Astrocyte (in vitro differentiated cells and primary cell): Measurements from ENCODE around the gene NPTX1. TPM values are rescaled to one million over a fixed set of nuclear protein-coding genes. Genes with fewer than 3 reads are reported as not detected.

ENCODE experiments used
- DNase-seq: peaks from one replicate; pipeline ENCODE4 v3.0.0-alpha.2; 2010; ENCODE audit warnings: low read depth
- FAIRE-seq: peaks from 2 replicates; lab custom pipeline; 2011; peaks lifted over from hg19 to GRCh38; lab: Jason Lieb, UNC
- H2AFZ ChIP-seq: 2 replicates; pipeline ENCODE4 v1.6.0; 2012; ENCODE audit warnings: low read depth, low read length, inconsistent platforms
- H3K27ac ChIP-seq: 2 replicates; pipeline ENCODE4 v1.5.1; 2011; ENCODE audit warnings: low read depth, low read length, inconsistent platforms
- H3K27me3 ChIP-seq: 2 replicates; pipeline ENCODE4 v1.6.0; 2011; ENCODE audit warnings: low read length, inconsistent platforms; ENCODE audit not compliant: insufficient read depth
- H3K36me3 ChIP-seq: 2 replicates; pipeline ENCODE4 v1.5.1; 2011; ENCODE audit warnings: low read length, inconsistent platforms; ENCODE audit not compliant: insufficient read depth
- H3K4me1 ChIP-seq: 2 replicates; pipeline ENCODE4 v1.5.1; 2011; ENCODE audit warnings: low read length, inconsistent platforms; ENCODE audit not compliant: insufficient read depth
- H3K4me2 ChIP-seq: 2 replicates; pipeline ENCODE4 v1.6.0; 2012; ENCODE audit warnings: low read length, inconsistent platforms
- H3K4me3 ChIP-seq: 2 replicates; pipeline ENCODE4 v1.5.1; 2011; ENCODE audit warnings: low read depth, mild to moderate bottlenecking, low read length, inconsistent platforms; ENCODE audit not compliant: insufficient read depth
- H3K79me2 ChIP-seq: 2 replicates; pipeline ENCODE4 v1.6.0; 2012; ENCODE audit warnings: mild to moderate bottlenecking, low read length, inconsistent platforms; ENCODE audit not compliant: insufficient read depth
- H3K9ac ChIP-seq: 2 replicates; pipeline ENCODE4 v1.6.0; 2012; ENCODE audit warnings: mild to moderate bottlenecking, low read length, inconsistent platforms
- H3K9me3 ChIP-seq: 2 replicates; pipeline ENCODE4 v1.5.1; 2012; ENCODE audit warnings: low read depth, mild to moderate bottlenecking, low read length, inconsistent platforms; ENCODE audit not compliant: insufficient read depth
- H4K20me1 ChIP-seq: 2 replicates; pipeline ENCODE4 v1.6.0; 2012; ENCODE audit warnings: low read length, inconsistent platforms; ENCODE audit not compliant: insufficient read depth
- H3K27ac Mint-ChIP-seq: one replicate; pipeline ENCODE4 v1.8.0; 2021; ENCODE audit warnings: mild to moderate bottlenecking, mixed read lengths; ENCODE audit not compliant: unreplicated experiment
- H3K27me3 Mint-ChIP-seq: one replicate; pipeline ENCODE4 v1.8.0; 2021; ENCODE audit warnings: low read depth, mixed read lengths; ENCODE audit not compliant: unreplicated experiment
- H3K36me3 Mint-ChIP-seq: one replicate; pipeline ENCODE4 v1.8.0; 2021; ENCODE audit warnings: low read depth, mixed read lengths; ENCODE audit not compliant: unreplicated experiment
- H3K4me1 Mint-ChIP-seq: one replicate; pipeline ENCODE4 v1.8.0; 2021; ENCODE audit warnings: low read depth, mixed read lengths; ENCODE audit not compliant: unreplicated experiment
- H3K4me3 Mint-ChIP-seq: one replicate; pipeline ENCODE4 v1.8.0; 2021; ENCODE audit warnings: mild to moderate bottlenecking, moderate library complexity, mixed read lengths; ENCODE audit not compliant: unreplicated experiment
- H3K9me3 Mint-ChIP-seq: one replicate; pipeline ENCODE4 v1.8.0; 2021; ENCODE audit warnings: mild to moderate bottlenecking, mixed read lengths; ENCODE audit not compliant: unreplicated experiment
- CTCF ChIP-seq: IDR thresholded peaks from 2 replicates; pipeline ENCODE4 v1.5.1; 2011; ENCODE audit warnings: low read depth, mild to moderate bottlenecking, inconsistent platforms, low read length, moderate library complexity; ENCODE audit not compliant: insufficient read depth
- EZH2 ChIP-seq: IDR thresholded peaks from 2 replicates; pipeline ENCODE4 v1.6.1; 2012; ENCODE audit warnings: mild to moderate bottlenecking, low read length, inconsistent platforms; ENCODE audit not compliant: insufficient read depth
- total RNA-seq: library from RNA; stranded (reverse); gene quantifications from 2 replicates; pipeline ENCODE4 v1.2.1, GENCODE V29; 2021

Gene NPTX1
- total RNA-seq, 1 donor from 2014 or later, result 0.43 TPM

GRCh38 chr17:80437532-80437931, 38.9 kb downstream of the NPTX1 start:
- Histone ChIP-seq H3K9me3 (no peaks in the 10 kb centered on the region), H3K36me3 (no peaks in the 10 kb centered on the region), H2AFZ (no peak overlapping the region), H3K9ac (no peak overlapping the region), H4K20me1 (no peaks in the 10 kb centered on the region), H3K4me3 (no peak overlapping the region), H3K27ac (no peak overlapping the region), H3K4me2 (no peak overlapping the region), H3K4me1 (no peaks in the 10 kb centered on the region), H3K79me2 (no peaks in the 10 kb centered on the region), H3K27me3 (peaks cover 6% of the 10 kb centered on the region)
- TF ChIP-seq EZH2, result no peak
- TF ChIP-seq CTCF, result no peak
- FAIRE-seq (no peak), DNase-seq (no peak)
- H3K27me3 Mint-ChIP-seq, result peaks cover 19% of the 10 kb centered on the region
- H3K4me3 Mint-ChIP-seq, result no peak overlapping the region
- H3K36me3 Mint-ChIP-seq, result peaks cover 4% of the 10 kb centered on the region
- H3K9me3 Mint-ChIP-seq, result peaks cover 1% of the 10 kb centered on the region
- H3K4me1 Mint-ChIP-seq, result no peaks in the 10 kb centered on the region
- H3K27ac Mint-ChIP-seq, result no peak overlapping the region

GRCh38 chr17:80433916-80434666, 42.3 kb downstream of the NPTX1 start:
- no peaks in the 10 kb centered on the region for H3K4me1 Mint-ChIP-seq
- Histone ChIP-seq H3K9me3 (no peaks in the 10 kb centered on the region), H3K4me2 (no peak overlapping the region), H3K4me1 (no peaks in the 10 kb centered on the region), H4K20me1 (no peaks in the 10 kb centered on the region), H3K79me2 (no peaks in the 10 kb centered on the region), H3K27ac (no peak overlapping the region), H3K4me3 (no peak overlapping the region), H3K9ac (no peak overlapping the region), H3K27me3 (peaks cover 3% of the 10 kb centered on the region), H2AFZ (no peak overlapping the region), H3K36me3 (no peaks in the 10 kb centered on the region)
- H3K27me3 Mint-ChIP-seq, result peaks cover 21% of the 10 kb centered on the region
- TF ChIP-seq CTCF (no peak), EZH2 (no peak)
- H3K36me3 Mint-ChIP-seq, result peaks cover 4% of the 10 kb centered on the region
- no peak overlapping the region for H3K4me3 Mint-ChIP-seq
- FAIRE-seq (no peak), DNase-seq (no peak)
- H3K27ac Mint-ChIP-seq, result no peak overlapping the region
- H3K9me3 Mint-ChIP-seq, result peaks cover 1% of the 10 kb centered on the region

GRCh38 chr17:80432961-80433550, 43.4 kb downstream of the NPTX1 start:
- H3K9me3 Mint-ChIP-seq, result peaks cover 1% of the 10 kb centered on the region
- no peaks in the 10 kb centered on the region for H3K9me3 ChIP-seq
- FAIRE-seq, result no peak

More at GRCh38 chr17:80432961-80433550, 43.4 kb downstream of the NPTX1 start:
- Histone ChIP-seq H2AFZ (no peak overlapping the region), H3K4me3 (no peak overlapping the region), H3K27me3 (peaks cover 3% of the 10 kb centered on the region), H3K4me1 (no peaks in the 10 kb centered on the region), H3K27ac (no peak overlapping the region), H3K79me2 (no peaks in the 10 kb centered on the region), H3K36me3 (no peaks in the 10 kb centered on the region), H3K9ac (no peak overlapping the region), H4K20me1 (no peaks in the 10 kb centered on the region), H3K4me2 (no peak overlapping the region)
- Mint-ChIP-seq H3K4me1 (no peaks in the 10 kb centered on the region), H3K27me3 (peaks cover 21% of the 10 kb centered on the region), H3K4me3 (no peak overlapping the region), H3K36me3 (peaks cover 4% of the 10 kb centered on the region), H3K27ac (no peak overlapping the region)
- TF ChIP-seq CTCF (no peak), EZH2 (no peak)
- DNase-seq, result no peak
